Osteoblast (primary cell): ENCODE results near the gene C17orf100. TPM values are rescaled to one million over a fixed set of nuclear protein-coding genes. Genes with fewer than 3 reads are reported as not detected.

Experiments
- DNase-seq: peaks from one replicate; pipeline ENCODE4 v3.0.0; 2011; ENCODE audit warnings: low spot score, mixed read lengths; ENCODE audit not compliant: insufficient read length; ENCODE audit errors: missing footprints
- H2AFZ ChIP-seq: 2 replicates; pipeline ENCODE4 v1.6.0; 2011; ENCODE audit warnings: mild to moderate bottlenecking, low read length
- H3K27ac ChIP-seq: 2 replicates; pipeline ENCODE4 v1.5.1; 2011; ENCODE audit warnings: mild to moderate bottlenecking, low read depth, low read length, moderate library complexity
- H3K27me3 ChIP-seq: 2 replicates; pipeline ENCODE4 v1.6.0; 2012; ENCODE audit warnings: mild to moderate bottlenecking, control low read depth, inconsistent platforms, low read length, moderate library complexity; ENCODE audit not compliant: insufficient read depth
- H3K36me3 ChIP-seq: 2 replicates; pipeline ENCODE4 v1.5.1; 2011; ENCODE audit warnings: mild to moderate bottlenecking, low read length, control low read depth, moderate library complexity; ENCODE audit not compliant: insufficient read depth
- H3K4me1 ChIP-seq: 2 replicates; pipeline ENCODE4 v1.5.1; 2011; ENCODE audit warnings: mild to moderate bottlenecking, low read length, control low read depth, moderate library complexity; ENCODE audit not compliant: insufficient read depth
- H3K4me2 ChIP-seq: 2 replicates; pipeline ENCODE4 v1.6.0; 2011; ENCODE audit warnings: mild to moderate bottlenecking, low read length; ENCODE audit not compliant: insufficient read depth
- H3K4me3 ChIP-seq: fragments of 200-600 bp; sonication (generic); 3 replicates; pipeline ENCODE4 v1.5.1; 2012; ENCODE audit warnings: mild to moderate bottlenecking, low read length, inconsistent platforms; ENCODE audit not compliant: insufficient read depth
- H3K79me2 ChIP-seq: 2 replicates; pipeline ENCODE4 v1.6.0; 2012; ENCODE audit warnings: mild to moderate bottlenecking, low read length, control low read depth, inconsistent platforms; ENCODE audit not compliant: insufficient read depth
- H3K9me3 ChIP-seq: 2 replicates; pipeline ENCODE4 v1.5.1; 2011; ENCODE audit warnings: low read depth, low read length, control low read depth
- H4K20me1 ChIP-seq: 2 replicates; pipeline ENCODE4 v1.6.0; 2012; ENCODE audit warnings: mild to moderate bottlenecking, low read length, control low read depth; ENCODE audit not compliant: insufficient read depth
- total RNA-seq: library from RNA; depleted of rRNA; stranded (reverse); fragments of >200 nt; gene quantifications from 2 replicates; pipeline ENCODE4 v1.2.3, GENCODE V29; 2012
- TF ChIP-seq, protein P1 (sequence below): IDR thresholded peaks from 2 replicates; pipeline ENCODE4 v1.5.1; 2011; ENCODE audit warnings: mild to moderate bottlenecking, low read depth, low read length, moderate library complexity; ENCODE audit errors: extremely low read depth

Gene C17orf100
- total RNA-seq, 1 donor, result 0.72 TPM

GRCh38 chr17:6642592-6642991, 9.0 kb upstream of the C17orf100 start:
- peak overlapping the region; percentile 84 for H3K4me3 ChIP-seq
- DNase-seq, result no peak
- peaks cover 27% of the 10 kb centered on the region for H3K36me3 ChIP-seq
- peak overlapping the region; percentile 98 for H3K4me2 ChIP-seq
- H3K27me3 ChIP-seq, result no peaks in the 10 kb centered on the region
- H2AFZ ChIP-seq, result no peak overlapping the region
- H4K20me1 ChIP-seq, result peaks cover 41% of the 10 kb centered on the region
- H3K9me3 ChIP-seq, result no peaks in the 10 kb centered on the region
- peaks cover 39% of the 10 kb centered on the region for H3K4me1 ChIP-seq
- H3K79me2 ChIP-seq, result peaks cover 54% of the 10 kb centered on the region
- TF ChIP-seq, protein P1, sequence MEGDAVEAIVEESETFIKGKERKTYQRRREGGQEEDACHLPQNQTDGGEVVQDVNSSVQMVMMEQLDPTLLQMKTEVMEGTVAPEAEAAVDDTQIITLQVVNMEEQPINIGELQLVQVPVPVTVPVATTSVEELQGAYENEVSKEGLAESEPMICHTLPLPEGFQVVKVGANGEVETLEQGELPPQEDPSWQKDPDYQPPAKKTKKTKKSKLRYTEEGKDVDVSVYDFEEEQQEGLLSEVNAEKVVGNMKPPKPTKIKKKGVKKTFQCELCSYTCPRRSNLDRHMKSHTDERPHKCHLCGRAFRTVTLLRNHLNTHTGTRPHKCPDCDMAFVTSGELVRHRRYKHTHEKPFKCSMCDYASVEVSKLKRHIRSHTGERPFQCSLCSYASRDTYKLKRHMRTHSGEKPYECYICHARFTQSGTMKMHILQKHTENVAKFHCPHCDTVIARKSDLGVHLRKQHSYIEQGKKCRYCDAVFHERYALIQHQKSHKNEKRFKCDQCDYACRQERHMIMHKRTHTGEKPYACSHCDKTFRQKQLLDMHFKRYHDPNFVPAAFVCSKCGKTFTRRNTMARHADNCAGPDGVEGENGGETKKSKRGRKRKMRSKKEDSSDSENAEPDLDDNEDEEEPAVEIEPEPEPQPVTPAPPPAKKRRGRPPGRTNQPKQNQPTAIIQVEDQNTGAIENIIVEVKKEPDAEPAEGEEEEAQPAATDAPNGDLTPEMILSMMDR, result no peak
- peak overlapping the region; percentile 28 for H3K27ac ChIP-seq

- Histone ChIP-seq H3K27me3 (no peaks in the 10 kb centered on the region), H3K36me3 (peaks cover 29% of the 10 kb centered on the region), H2AFZ (no peak overlapping the region), H3K4me2 (peak overlapping the region; percentile 98), H3K4me3 (peak overlapping the region; percentile 15), H3K4me1 (peaks cover 35% of the 10 kb centered on the region), H3K9me3 (no peaks in the 10 kb centered on the region), H3K79me2 (peaks cover 54% of the 10 kb centered on the region), H3K27ac (peak overlapping the region; percentile 19), H4K20me1 (peaks cover 35% of the 10 kb centered on the region)
- DNase-seq, result no peak
- TF ChIP-seq, protein P1, result no peak
Observed at GRCh38 chr17:6643451-6644125, 8.0 kb upstream of the C17orf100 start.

DNA sequence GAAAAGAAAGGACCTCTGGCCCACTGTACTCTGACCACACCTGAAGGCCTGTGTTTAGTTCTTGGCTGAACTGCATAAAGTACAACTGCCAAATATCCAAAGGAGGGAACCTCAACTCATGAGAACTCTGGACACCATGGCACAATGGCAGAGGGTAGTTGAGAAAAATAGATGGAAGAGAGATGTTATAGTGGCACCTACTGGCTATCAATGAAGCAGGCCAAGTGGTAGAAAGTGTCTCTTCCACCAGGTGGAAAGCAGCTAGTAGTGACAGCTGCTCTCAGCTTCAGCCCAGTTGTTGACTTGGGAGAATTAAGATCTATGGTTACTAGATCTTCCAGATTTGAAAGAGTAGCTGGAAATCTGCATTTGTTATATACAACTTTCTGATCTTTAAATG, 3.4 kb upstream of the C17orf100 start:
- Histone ChIP-seq H3K27ac (no peak overlapping the region), H3K27me3 (no peaks in the 10 kb centered on the region), H2AFZ (no peak overlapping the region), H4K20me1 (peaks cover 25% of the 10 kb centered on the region), H3K4me1 (peaks cover 25% of the 10 kb centered on the region), H3K4me3 (no peak overlapping the region), H3K9me3 (no peaks in the 10 kb centered on the region), H3K79me2 (peaks cover 46% of the 10 kb centered on the region), H3K36me3 (peaks cover 29% of the 10 kb centered on the region), H3K4me2 (no peak overlapping the region)
- peak; percentile 86 for DNase-seq
- TF ChIP-seq, protein P1, result peak; percentile 41

GRCh38 chr17:6651919-6652452, 424 bp downstream of the C17orf100 start:
- Histone ChIP-seq H3K9me3 (no peaks in the 10 kb centered on the region), H3K27me3 (peaks cover 24% of the 10 kb centered on the region), H3K27ac (peak overlapping the region; percentile 90), H3K4me2 (peak overlapping the region; percentile 88), H3K36me3 (peaks cover 7% of the 10 kb centered on the region), H3K79me2 (peaks cover 37% of the 10 kb centered on the region), H3K4me3 (peak overlapping the region; percentile 81), H2AFZ (peak overlapping the region; percentile 93), H4K20me1 (peaks cover 16% of the 10 kb centered on the region), H3K4me1 (peaks cover 17% of the 10 kb centered on the region)
- DNase-seq, result peak; percentile 83
- TF ChIP-seq, protein P1, result no peak
